Breast epithelium (tissue), 4 donors: ENCODE data around the gene FOXO4. TPM values are rescaled to one million over a fixed set of nuclear protein-coding genes. Genes with fewer than 3 reads are reported as not detected.

Experiments used
- DNase-seq, 2 donors: peaks; one replicate each; pipeline ENCODE4 v3.0.0-alpha.2; 2019; ENCODE audit warnings: low spot score in 2 of 2
- H3K27ac ChIP-seq, 2 donors: fragments of 200-600 bp; sonication (generic) in 1 of 2; one replicate each; pipeline ENCODE4 v1.5.1; 2016 to 2019; ENCODE audit warnings: mild to moderate bottlenecking in 1 of 2
- H3K27me3 ChIP-seq, 2 donors: fragments of 200-600 bp; sonication (generic) in 1 of 2; one replicate each; pipeline versions ENCODE4 v1.5.1 to v1.6.0; 2017 to 2019; ENCODE audit warnings: control low read depth in 1 of 2, mild to moderate bottlenecking in 1 of 2
- H3K36me3 ChIP-seq: fragments of 200-600 bp; one replicate; pipeline ENCODE4 v1.5.1; 2019
- H3K4me1 ChIP-seq, 2 donors: fragments of 200-600 bp; sonication (generic); one replicate each; pipeline ENCODE4 v1.5.1; 2016 to 2019; ENCODE audit warnings: control low read depth in 1 of 2
- H3K4me3 ChIP-seq, 3 donors: fragments of 200-600 bp; sonication (generic); 1 replicate in 2 of 3; 2 replicates in 1 of 3; pipeline ENCODE4 v1.5.1; 2016 to 2019; ENCODE audit warnings: mild to moderate bottlenecking in 3 of 3, moderate library complexity in 2 of 3
- H3K9me3 ChIP-seq, 2 donors: fragments of 200-600 bp; sonication (generic) in 1 of 2; one replicate each; pipeline ENCODE4 v1.5.1; 2016 to 2019; ENCODE audit warnings: control low read depth in 1 of 2
- POLR2A ChIP-seq: fragments of 450-650 bp; IDR thresholded peaks from one replicate; pipeline ENCODE4 v1.6.1; 2016; ENCODE audit warnings: antibody characterized with exemption, mild to moderate bottlenecking, moderate library complexity
- POLR2AphosphoS5 ChIP-seq, 3 donors: sonication (generic); formaldehyde crosslinking; IDR thresholded peaks; one replicate each; pipeline ENCODE4 v1.6.1; 2017; ENCODE audit warnings: antibody characterized with exemption in 3 of 3
- intact Hi-C: fragments of 100-400 bp; cut with DNase I; formaldehyde crosslinking; loops from one replicate; pipeline ENCODE4 v1.15.1; 2023; ENCODE audit warnings: low total_unique reads
- total RNA-seq, 3 donors: library from RNA; depleted of rRNA; stranded (reverse); fragments of >200 nt; gene quantifications; one replicate each; pipeline ENCODE4 v1.1.0, GENCODE V29; 2016
- TF ChIP-seq, protein P1 (sequence below), 3 donors: fragments of 450-650 bp; IDR thresholded peaks; one replicate each; pipeline ENCODE4 v1.5.1; 2016 to 2017; ENCODE audit warnings: antibody characterized with exemption in 3 of 3, mild to moderate bottlenecking in 3 of 3, moderate library complexity in 3 of 3

FOXO4 gene
- total RNA-seq, 3 donors from 2014 or later = 14.7 to 30.1 (median 21.1) TPM

DNA sequence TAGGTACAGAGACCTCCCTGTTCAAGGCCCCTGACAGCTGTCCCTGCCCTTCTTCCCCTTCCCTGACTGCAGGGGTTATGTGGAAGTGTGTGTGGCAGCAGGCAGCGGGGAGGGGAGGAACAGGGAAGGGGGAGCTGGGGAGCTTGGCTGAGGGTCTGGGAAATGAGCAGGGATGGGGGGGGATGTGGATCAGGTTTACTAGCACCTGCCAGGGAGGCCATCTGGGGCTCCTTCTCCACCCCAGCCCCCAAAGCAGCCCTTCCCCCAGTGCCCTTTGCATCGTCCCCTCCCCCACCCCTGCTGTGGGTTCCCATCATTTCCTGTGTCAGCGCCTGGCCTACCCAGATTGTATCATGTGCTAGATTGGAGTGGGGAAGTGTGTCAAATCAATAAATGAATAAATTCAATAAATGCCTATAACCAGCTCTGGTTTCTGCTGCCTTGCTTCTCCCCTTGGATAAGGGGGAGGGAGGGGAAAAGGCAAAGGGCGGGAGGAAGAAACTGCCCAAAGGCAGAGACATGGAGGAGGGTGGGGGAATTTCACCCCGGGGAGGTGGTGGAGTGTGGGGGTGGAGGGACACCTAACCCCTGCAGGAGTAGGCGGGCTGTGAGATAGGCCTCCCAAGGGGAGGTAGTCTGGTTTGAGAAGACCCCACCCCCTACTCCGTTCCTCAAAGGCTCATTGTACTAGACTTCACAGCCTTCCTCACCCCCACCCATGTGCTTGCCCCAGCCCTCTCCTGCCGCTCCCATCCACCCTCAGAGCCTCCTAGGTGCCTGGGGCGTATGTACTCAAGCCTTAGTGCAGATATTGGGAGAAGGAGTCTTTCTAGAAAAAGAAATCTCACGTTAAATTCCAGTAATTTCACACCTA is 7.7 kb downstream of the FOXO4 start:
- Histone ChIP-seq H3K27me3 (peaks cover 0 to 57% of the 10 kb centered on the region in 2 donors), H3K9me3 (no peaks in the 10 kb centered on the region), H3K27ac (peak overlapping the region; percentile 48 to 73), H3K36me3 (no peaks in the 10 kb centered on the region), H3K4me1 (no peaks in the 10 kb centered on the region), H3K4me3 (no peak overlapping the region)
- intact Hi-C loops = no loop called here
- TF ChIP-seq, protein P1, sequence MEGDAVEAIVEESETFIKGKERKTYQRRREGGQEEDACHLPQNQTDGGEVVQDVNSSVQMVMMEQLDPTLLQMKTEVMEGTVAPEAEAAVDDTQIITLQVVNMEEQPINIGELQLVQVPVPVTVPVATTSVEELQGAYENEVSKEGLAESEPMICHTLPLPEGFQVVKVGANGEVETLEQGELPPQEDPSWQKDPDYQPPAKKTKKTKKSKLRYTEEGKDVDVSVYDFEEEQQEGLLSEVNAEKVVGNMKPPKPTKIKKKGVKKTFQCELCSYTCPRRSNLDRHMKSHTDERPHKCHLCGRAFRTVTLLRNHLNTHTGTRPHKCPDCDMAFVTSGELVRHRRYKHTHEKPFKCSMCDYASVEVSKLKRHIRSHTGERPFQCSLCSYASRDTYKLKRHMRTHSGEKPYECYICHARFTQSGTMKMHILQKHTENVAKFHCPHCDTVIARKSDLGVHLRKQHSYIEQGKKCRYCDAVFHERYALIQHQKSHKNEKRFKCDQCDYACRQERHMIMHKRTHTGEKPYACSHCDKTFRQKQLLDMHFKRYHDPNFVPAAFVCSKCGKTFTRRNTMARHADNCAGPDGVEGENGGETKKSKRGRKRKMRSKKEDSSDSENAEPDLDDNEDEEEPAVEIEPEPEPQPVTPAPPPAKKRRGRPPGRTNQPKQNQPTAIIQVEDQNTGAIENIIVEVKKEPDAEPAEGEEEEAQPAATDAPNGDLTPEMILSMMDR (IDR thresholded peaks at IDR 0.05) = no peak
- TF ChIP-seq POLR2AphosphoS5 (IDR thresholded peaks at IDR 0.05) (no peak), POLR2A (no peak)
- DNase-seq = no peak

DNA sequence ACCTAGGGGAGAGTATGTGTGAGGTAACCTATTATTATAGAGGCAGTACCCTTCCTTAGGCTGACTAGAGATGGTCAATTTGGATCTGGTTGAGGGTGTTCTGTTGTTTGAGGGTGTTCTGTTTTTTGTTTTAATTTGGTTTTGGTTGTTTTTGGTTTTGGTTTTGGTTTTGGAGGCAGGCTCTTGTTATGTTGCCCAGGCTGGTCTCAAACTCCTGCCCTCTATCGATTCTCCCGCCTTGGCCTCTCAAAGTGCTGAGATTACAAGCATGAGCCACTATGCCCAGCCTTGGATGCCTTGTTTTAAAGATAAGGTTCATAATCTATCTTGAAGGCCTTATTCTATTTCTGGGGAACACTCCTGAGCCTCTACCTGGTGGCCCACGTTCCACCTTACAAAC is 10.0 kb downstream of the FOXO4 start:
- intact Hi-C loops = no loop called here
- no peak for DNase-seq
- no peaks in the 10 kb centered on the region for H3K4me1 ChIP-seq

DNA sequence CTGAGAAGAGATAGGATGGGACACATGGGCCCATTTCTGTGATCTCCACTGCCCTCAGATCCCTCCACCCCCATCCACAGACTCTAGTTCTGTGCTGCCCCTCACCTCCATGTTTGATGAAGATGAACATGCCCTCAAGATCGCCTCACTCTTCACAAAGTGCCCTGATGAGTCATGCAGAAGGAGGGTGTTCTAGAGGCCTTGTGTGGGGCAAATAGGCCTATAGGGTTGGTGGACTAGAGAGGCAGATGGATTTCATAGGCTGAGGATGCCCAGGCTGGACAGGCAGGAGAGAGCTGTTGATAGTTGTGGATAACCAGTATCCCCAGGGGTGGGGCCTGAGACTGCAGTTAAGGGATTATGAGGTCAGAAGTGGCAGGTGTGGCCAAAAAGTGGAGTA is 10.8 kb downstream of the FOXO4 start, which contains the start of gene CXorf65:
TSS of gene CXorf65 (minus strand) at position 314 of the 400 bp plus-strand sequence. CDS start at position 130, 184 bp downstream.
- Histone ChIP-seq H3K9me3 (no peaks in the 10 kb centered on the region), H3K27ac (no peak within 1 kb of the TSS), H3K36me3 (no peaks in the 10 kb centered on the region), H3K4me3 (no peak within 1 kb of the TSS), H3K4me1 (no peaks in the 10 kb centered on the region), H3K27me3 (peaks cover 0 to 53% of the 10 kb centered on the region in 2 donors)
- intact Hi-C loops = no loop called here
- no peak for DNase-seq
- no peak for TF ChIP-seq POLR2A

More for the DNA sequence above, 10.0 kb downstream of the FOXO4 start:
- H3K9me3 ChIP-seq = no peaks in the 10 kb centered on the region
- H3K27me3 ChIP-seq = peaks cover 0 to 53% of the 10 kb centered on the region in 2 donors
- no peak overlapping the region for H3K4me3 ChIP-seq
- no peak overlapping the region for H3K27ac ChIP-seq
- TF ChIP-seq, protein P1 (IDR thresholded peaks at IDR 0.05) = no peak
- TF ChIP-seq POLR2A (no peak), POLR2AphosphoS5 (IDR thresholded peaks at IDR 0.05) (no peak)
- no peaks in the 10 kb centered on the region for H3K36me3 ChIP-seq

DNA sequence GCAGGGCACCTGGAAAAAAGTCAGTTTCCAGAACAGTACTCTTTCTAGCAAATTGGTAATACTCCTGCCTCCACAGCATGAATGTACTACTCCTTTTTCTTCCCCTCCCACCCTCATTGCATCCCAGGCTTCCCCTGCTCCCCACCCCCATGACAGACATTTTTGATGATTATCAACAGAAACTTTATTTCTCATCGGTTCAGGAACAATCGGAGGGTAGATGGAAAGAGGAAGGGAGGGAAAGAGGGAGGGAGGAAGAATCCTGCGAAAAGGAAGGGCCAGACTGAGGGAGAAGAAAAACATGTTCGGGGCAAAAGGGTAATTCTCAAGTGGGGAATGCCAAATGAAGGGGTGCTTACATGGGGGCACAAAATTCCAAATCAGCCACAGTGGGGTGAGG is 11.6 kb downstream of the FOXO4 start:
- H3K36me3 ChIP-seq = no peaks in the 10 kb centered on the region
- no peaks in the 10 kb centered on the region for H3K4me1 ChIP-seq
- no peak overlapping the region for H3K4me3 ChIP-seq
- TF ChIP-seq POLR2AphosphoS5 (IDR thresholded peaks at IDR 0.05) (no peak), POLR2A (no peak)
- TF ChIP-seq, protein P1 (IDR thresholded peaks at IDR 0.05) = no peak
- intact Hi-C loops = no loop called here
- peaks cover 0 to 53% of the 10 kb centered on the region in 2 donors for H3K27me3 ChIP-seq
- no peaks in the 10 kb centered on the region for H3K9me3 ChIP-seq
- H3K27ac ChIP-seq = no peak overlapping the region
- DNase-seq = no peak

DNA sequence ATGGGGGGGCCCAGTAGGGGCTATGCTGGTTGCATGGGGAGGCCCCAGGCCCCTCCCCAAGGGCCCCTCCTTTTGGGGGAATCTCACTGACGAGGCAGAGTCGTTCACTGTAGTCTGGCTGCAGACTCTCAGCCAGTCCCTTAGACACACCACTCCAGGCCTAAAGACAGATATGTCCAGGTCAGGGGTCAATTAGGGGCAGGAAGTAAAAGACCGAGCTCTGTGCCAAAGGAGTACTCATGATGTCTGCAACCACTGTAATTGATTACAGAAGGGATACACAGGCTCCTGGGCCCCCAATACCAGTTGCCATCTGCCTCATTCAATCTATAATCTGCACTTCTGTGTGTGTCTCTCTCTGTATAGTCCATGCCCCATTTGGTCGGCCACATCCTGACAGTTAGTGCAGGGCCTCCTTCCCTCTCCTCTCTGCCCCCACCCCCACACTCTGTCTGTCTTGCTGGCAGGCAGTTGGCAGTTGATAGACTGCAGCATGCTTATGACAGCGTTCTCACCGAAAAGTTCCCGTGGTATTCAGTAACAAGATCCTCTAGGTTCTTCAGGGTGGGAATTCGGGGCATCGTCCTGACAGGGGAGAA is 12.2 kb downstream of the FOXO4 start:
- Histone ChIP-seq H3K36me3 (no peaks in the 10 kb centered on the region), H3K27me3 (peaks cover 0 to 49% of the 10 kb centered on the region in 2 donors), H3K9me3 (no peaks in the 10 kb centered on the region), H3K4me3 (no peak overlapping the region), H3K4me1 (no peaks in the 10 kb centered on the region), H3K27ac (no peak overlapping the region)
- intact Hi-C loops = no loop called here
- DNase-seq = no peak
- TF ChIP-seq, protein P1 (IDR thresholded peaks at IDR 0.05) = no peak
- no peak for TF ChIP-seq POLR2A
